B cell (primary cell): ENCODE data around the gene RBMS3. TPM values are rescaled to one million over a fixed set of nuclear protein-coding genes. Genes with fewer than 3 reads are reported as not detected.

Source experiments
- ATAC-seq: fragments of 200-7000 bp; cut with Tn5 transposase; one replicate; pipeline ENCODE4 v1.10.0; 2021; ENCODE audit warnings: low read depth, mild to moderate bottlenecking, moderate number of reproducible peaks, moderate library complexity
- CTCF ChIA-PET: fragments of 350-600 bp; sonication (Branson Sonifier 250); formaldehyde crosslinking; loops from one replicate; lab custom pipeline; 2021; ENCODE audit warnings: antibody characterized with exemption, inconsistent platforms; lab: Charles Lee
- POLR2A ChIA-PET: fragments of 350-600 bp; sonication (Branson Sonifier 250); formaldehyde crosslinking; loops from one replicate; lab custom pipeline; 2021; ENCODE audit warnings: antibody characterized with exemption; lab: Charles Lee
- DNase-seq: peaks from one replicate; pipeline ENCODE4 v3.0.0; 2013
- H2AFZ ChIP-seq: 2 replicates; pipeline ENCODE4 v1.6.1; 2012; ENCODE audit warnings: mild to moderate bottlenecking, low read depth, low read length; ENCODE audit not compliant: insufficient read depth, poor library complexity, severe bottlenecking
- H3K27ac ChIP-seq, 2 donors: 1 replicate in 1 of 2; 2 replicates in 1 of 2; pipeline ENCODE4 v1.5.1; 2012 to 2013; ENCODE audit warnings: low read length in 2 of 2, mild to moderate bottlenecking in 2 of 2, moderate library complexity in 1 of 2
- H3K27me3 ChIP-seq, 4 experiments: fragments of 200-600 bp in 1 of 4; sonication (generic) in 1 of 4; replicated peaks in 1 of 4; 1 replicate in 2 of 4; 2 replicates in 2 of 4; pipeline versions ENCODE4 v1.6.1 to v1.7.0; 2013 to 2016; ENCODE audit warnings: low read length in 3 of 4, mild to moderate bottlenecking in 2 of 4, mixed read lengths in 1 of 4, moderate library complexity in 1 of 4; ENCODE audit not compliant: insufficient read depth in 4 of 4, control insufficient read depth in 3 of 4; ENCODE audit errors: control extremely low read depth in 1 of 4
- H3K36me3 ChIP-seq, 2 experiments: replicated peaks in 1 of 2; 1 replicate in 1 of 2; 2 replicates in 1 of 2; pipeline versions ENCODE4 v1.6.1 to v1.7.1; 2013; ENCODE audit warnings: low read length in 1 of 2; ENCODE audit not compliant: insufficient read depth in 2 of 2, control insufficient read depth in 1 of 2; ENCODE audit errors: control extremely low read depth in 1 of 2, extremely low read depth in 1 of 2
- H3K4me1 ChIP-seq, 2 donors: fragments of 200-600 bp in 1 of 2; sonication (generic) in 1 of 2; 1 replicate in 1 of 2; 2 replicates in 1 of 2; pipeline versions ENCODE4 v1.5.1 to v1.6.1; 2013 to 2017; ENCODE audit warnings: low read length in 2 of 2; ENCODE audit not compliant: control insufficient read depth in 2 of 2, insufficient read depth in 2 of 2
- H3K4me2 ChIP-seq: replicated peaks from 2 replicates; pipeline ENCODE3; 2012; ENCODE audit warnings: mild to moderate bottlenecking, low read depth, low read length; ENCODE audit not compliant: poor library complexity, severe bottlenecking
- H3K4me3 ChIP-seq, 5 experiments: fragments of 200-600 bp in 1 of 5; sonication (generic) in 1 of 5; 1 replicate in 3 of 5; 2 replicates in 2 of 5; pipeline versions ENCODE4 v1.5.1 to v1.7.0; 2011 to 2016; ENCODE audit warnings: low read length in 4 of 5, mild to moderate bottlenecking in 4 of 5, low read depth in 2 of 5, control low read depth in 1 of 5, moderate library complexity in 1 of 5; ENCODE audit not compliant: insufficient read depth in 1 of 5; ENCODE audit errors: control extremely low read depth in 1 of 5, extremely low read depth in 1 of 5
- H3K79me2 ChIP-seq: fragments of 200-600 bp; sonication (generic); one replicate; pipeline ENCODE4 v1.6.0; 2016; ENCODE audit warnings: low read length; ENCODE audit not compliant: control insufficient read depth, insufficient read depth
- H3K9ac ChIP-seq: fragments of 200-600 bp; sonication (generic); 2 replicates; pipeline ENCODE4 v1.6.1; 2017; ENCODE audit warnings: mild to moderate bottlenecking, low read length, moderate library complexity
- H3K9me3 ChIP-seq, 3 donors: one replicate each; pipeline versions ENCODE4 v1.6.1 to v1.7.1; 2013; ENCODE audit warnings: low read length in 2 of 3; ENCODE audit not compliant: control insufficient read depth in 2 of 3, insufficient read depth in 1 of 3; ENCODE audit errors: control extremely low read depth in 1 of 3
- H4K20me1 ChIP-seq: 2 replicates; pipeline ENCODE4 v1.6.0; 2012; ENCODE audit warnings: mild to moderate bottlenecking, low read length; ENCODE audit not compliant: insufficient read depth, control insufficient read depth, poor library complexity, severe bottlenecking
- H3K27ac Mint-ChIP-seq: one replicate; pipeline ENCODE4 v1.8.0; 2021; ENCODE audit warnings: mixed read lengths
- H3K27me3 Mint-ChIP-seq: one replicate; pipeline ENCODE4 v1.8.0; 2021; ENCODE audit warnings: mixed read lengths
- H3K4me1 Mint-ChIP-seq: one replicate; pipeline ENCODE4 v1.8.0; 2021; ENCODE audit warnings: mixed read lengths
- H3K4me3 Mint-ChIP-seq: one replicate; pipeline ENCODE4 v1.8.0; 2021; ENCODE audit warnings: mixed read lengths
- H3K9me3 Mint-ChIP-seq: one replicate; pipeline ENCODE4 v1.8.0; 2022; ENCODE audit warnings: mixed read lengths; ENCODE audit not compliant: insufficient read depth
- CTCF ChIP-seq: fragments of 200-600 bp; IDR thresholded peaks from one replicate; pipeline ENCODE4 v1.8.0; 2022; ENCODE audit warnings: antibody characterized with exemption, mild to moderate bottlenecking
- EZH2 ChIP-seq: IDR thresholded peaks from 2 replicates; pipeline ENCODE4 v1.6.1; 2012; ENCODE audit warnings: borderline replicate concordance, low read depth, mild to moderate bottlenecking, moderate library complexity, low read length; ENCODE audit not compliant: insufficient read depth, poor library complexity, severe bottlenecking
- WGBS: methylation state at CpG from one replicate; pipeline ENCODE4 v1.1.5; 2013; ENCODE audit warnings: missing lambda C conversion rate; ENCODE audit not compliant: insufficient coverage; 5-methylcytosine and 5-hydroxymethylcytosine counted together
- intact Hi-C: fragments of 100-400 bp; cut with micrococcal nuclease; formaldehyde crosslinking; loops from one replicate; pipeline ENCODE4 v1.10.0; 2022
- polyA plus RNA-seq: library from polyadenylated mRNA; depleted of rRNA; stranded (reverse); fragments of >200 nt; gene quantifications from 2 replicates; pipeline ENCODE4 v1.2.3, GENCODE V29; 2012
- total RNA-seq, 2 donors: library from RNA; stranded (reverse); fragments of 120-200 nt in 1 of 2; gene quantifications; 1 replicate in 1 of 2; 2 replicates in 1 of 2; pipeline versions ENCODE4 v1.2.3 to v1.2.4, GENCODE V29; 2013 to 2022

RBMS3 gene
- total and polyA plus RNA-seq, 2 donors (not counting 1 experiment from before 2014, with no cell fraction given), result not detected

DNA sequence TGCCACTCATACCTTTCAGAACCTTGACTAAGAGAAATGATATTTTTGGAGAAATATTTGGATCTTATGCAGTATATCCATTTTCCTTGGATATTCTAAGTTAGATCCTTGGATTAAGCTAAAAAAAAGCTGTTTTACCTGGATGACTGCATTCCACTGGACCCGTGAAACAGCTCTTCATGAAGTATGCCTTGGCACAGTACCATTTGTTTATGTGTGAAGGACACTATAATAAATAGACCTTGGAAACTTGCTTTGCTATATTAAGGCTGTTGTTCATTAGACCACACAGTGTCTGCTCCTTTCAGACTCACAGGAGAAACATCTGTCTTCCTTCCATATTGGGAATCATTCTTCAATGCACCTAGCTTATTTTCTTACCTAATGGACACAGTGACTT, 674.5 kb downstream of the RBMS3 start:
- ChIA-PET CTCF (no interaction called here), POLR2A (no interaction called here)
- no peak for DNase-seq
- ATAC-seq, result no peak
- no peak overlapping the region for H3K4me3 ChIP-seq
- Mint-ChIP-seq H3K9me3 (no peaks in the 10 kb centered on the region), H3K27ac (no peak overlapping the region), H3K4me3 (no peak overlapping the region), H3K27me3 (peaks cover 3% of the 10 kb centered on the region), H3K4me1 (no peaks in the 10 kb centered on the region)
- TF ChIP-seq CTCF (no peak), EZH2 (no peak)
- no CpG with 5 or more reads among the region's 1 CpG for WGBS
- peaks cover 0 to 4% (median 0%) of the 10 kb centered on the region in 3 donors for H3K9me3 ChIP-seq
- intact Hi-C loops, result no loop called here
- H3K36me3 ChIP-seq, result no peaks in the 10 kb centered on the region
- H3K27ac ChIP-seq, result no peak overlapping the region
- H3K9ac ChIP-seq, result no peak overlapping the region
- H3K4me2 ChIP-seq, result no peak overlapping the region
- H3K4me1 ChIP-seq, result no peaks in the 10 kb centered on the region
- no peaks in the 10 kb centered on the region for H3K27me3 ChIP-seq
- H3K79me2 ChIP-seq, result no peaks in the 10 kb centered on the region
- H2AFZ ChIP-seq, result no peak overlapping the region
- H4K20me1 ChIP-seq, result no peaks in the 10 kb centered on the region

GRCh38 chr3:29958816-29959215, 677.9 kb downstream of the RBMS3 start:
- no peak overlapping the region for H3K27ac Mint-ChIP-seq
- H3K9me3 Mint-ChIP-seq, result no peaks in the 10 kb centered on the region
- H3K27ac ChIP-seq, result no peak overlapping the region
- peaks cover 0 to 8% (median 0%) of the 10 kb centered on the region in 3 donors for H3K9me3 ChIP-seq
- no peak for ATAC-seq
- no peaks in the 10 kb centered on the region for H3K4me1 ChIP-seq
- POLR2A ChIA-PET, result no interaction called here
- H2AFZ ChIP-seq, result no peak overlapping the region
- H3K4me3 Mint-ChIP-seq, result no peak overlapping the region
- no peak overlapping the region for H3K4me3 ChIP-seq
- no peak overlapping the region for H3K4me2 ChIP-seq
- H3K27me3 ChIP-seq, result no peaks in the 10 kb centered on the region
- intact Hi-C loops, result no loop called here
- H3K27me3 Mint-ChIP-seq, result peaks cover 3% of the 10 kb centered on the region
- CTCF ChIA-PET, result no interaction called here
- H3K4me1 Mint-ChIP-seq, result no peaks in the 10 kb centered on the region
- TF ChIP-seq CTCF (no peak), EZH2 (no peak)
- no CpG with 5 or more reads among the region's 1 CpG for WGBS
- H3K9ac ChIP-seq, result no peak overlapping the region
- DNase-seq, result no peak
- H3K79me2 ChIP-seq, result no peaks in the 10 kb centered on the region
- H3K36me3 ChIP-seq, result no peaks in the 10 kb centered on the region
- no peaks in the 10 kb centered on the region for H4K20me1 ChIP-seq
